ENCODE measurements around the gene CTNND2. TPM values are rescaled to one million over a fixed set of nuclear protein-coding genes. Genes with fewer than 3 reads are reported as not detected.

CTNND2 gene
- total RNA-seq (2014; rRNA removed; shearing (Covaris generic)) = 1.0 and 2.9 TPM in 2 replicates

- Histone ChIP-seq H3K4me3 (ENCODE audit: insufficient read depth, low read depth, low read length) (peak within 1 kb of the TSS; percentile 67), H3K36me3 (replicated peaks; ENCODE audit: control insufficient read depth, insufficient read depth, low read length) (no peaks in the 10 kb centered on the region), H3K27me3 (ENCODE audit: control insufficient read depth, insufficient read depth, low read length) (peaks cover 41% of the 10 kb centered on the region)
- DNase-seq = peak; percentile 88
Observed at GRCh38 chr5:11904265-11904906, at the start of gene CTNND2. Gene CTNND2 (minus strand): TSS chr5:11904446. CDS start chr5:11903853, 593 bp downstream.

DNA sequence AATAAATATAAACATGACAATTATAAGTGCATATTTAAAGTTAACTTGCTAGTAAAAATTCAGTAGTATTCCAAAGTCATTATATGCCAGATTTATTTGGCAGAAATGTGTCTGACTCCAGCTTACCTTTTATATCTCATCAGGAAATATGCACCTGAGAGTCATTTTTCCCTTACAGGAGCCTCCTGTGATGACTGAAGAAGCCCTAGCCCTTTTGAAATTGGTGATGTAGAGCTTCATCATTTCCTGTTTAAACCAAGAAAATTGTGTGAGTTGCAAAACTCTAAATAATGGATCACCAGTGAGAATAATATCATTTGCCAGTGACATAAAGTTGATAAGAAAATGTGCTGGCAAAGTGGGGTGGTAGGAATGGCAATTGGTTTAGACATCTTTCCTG is 42.1 kb upstream of the CTNND2 start:
- no peak overlapping the region for H3K4me3 ChIP-seq (ENCODE audit: insufficient read depth, low read depth, low read length)
- H3K27me3 ChIP-seq (ENCODE audit: control insufficient read depth, insufficient read depth, low read length) = no peaks in the 10 kb centered on the region
- DNase-seq = no peak
- H3K36me3 ChIP-seq (replicated peaks; ENCODE audit: control insufficient read depth, insufficient read depth, low read length) = no peaks in the 10 kb centered on the region

GRCh38 chr5:11941566-11941965 is 37.3 kb upstream of the CTNND2 start:
- H3K36me3 ChIP-seq (replicated peaks; ENCODE audit: control insufficient read depth, insufficient read depth, low read length) = no peaks in the 10 kb centered on the region
- H3K4me3 ChIP-seq (ENCODE audit: insufficient read depth, low read depth, low read length) = no peak overlapping the region
- H3K27me3 ChIP-seq (ENCODE audit: control insufficient read depth, insufficient read depth, low read length) = no peaks in the 10 kb centered on the region
- no peak for DNase-seq

GRCh38 chr5:11931638-11932037 is 27.4 kb upstream of the CTNND2 start:
- Histone ChIP-seq H3K36me3 (replicated peaks; ENCODE audit: control insufficient read depth, insufficient read depth, low read length) (no peaks in the 10 kb centered on the region), H3K4me3 (ENCODE audit: insufficient read depth, low read depth, low read length) (no peak overlapping the region), H3K27me3 (ENCODE audit: control insufficient read depth, insufficient read depth, low read length) (no peaks in the 10 kb centered on the region)
- DNase-seq = no peak

DNA sequence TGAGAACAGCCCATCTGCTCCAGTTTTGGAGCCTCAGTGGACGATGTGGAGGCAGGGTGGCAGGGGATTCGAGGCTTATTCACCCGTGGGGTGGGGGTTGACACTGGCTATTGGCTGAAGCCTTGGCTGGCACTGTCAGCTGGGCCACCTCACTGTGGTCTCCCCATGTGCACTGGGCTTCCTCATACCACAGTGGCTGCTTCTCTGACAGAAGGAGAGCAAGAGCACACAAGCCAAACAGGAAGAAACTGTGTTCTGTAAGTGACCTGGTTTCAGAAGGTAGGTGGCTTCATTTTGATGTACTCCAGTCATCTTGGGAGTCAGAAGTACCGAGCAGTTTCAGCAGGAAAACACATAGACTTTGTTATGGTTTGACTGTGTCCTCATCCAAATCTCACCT is 24.7 kb upstream of the CTNND2 start:
- no peak overlapping the region for H3K4me3 ChIP-seq (ENCODE audit: insufficient read depth, low read depth, low read length)
- no peak for DNase-seq
- no peaks in the 10 kb centered on the region for H3K27me3 ChIP-seq (ENCODE audit: control insufficient read depth, insufficient read depth, low read length)
- no peaks in the 10 kb centered on the region for H3K36me3 ChIP-seq (replicated peaks; ENCODE audit: control insufficient read depth, insufficient read depth, low read length)

- no peak for DNase-seq
Observed at GRCh38 chr5:11925701-11926100, 21.5 kb upstream of the CTNND2 start.

DNA sequence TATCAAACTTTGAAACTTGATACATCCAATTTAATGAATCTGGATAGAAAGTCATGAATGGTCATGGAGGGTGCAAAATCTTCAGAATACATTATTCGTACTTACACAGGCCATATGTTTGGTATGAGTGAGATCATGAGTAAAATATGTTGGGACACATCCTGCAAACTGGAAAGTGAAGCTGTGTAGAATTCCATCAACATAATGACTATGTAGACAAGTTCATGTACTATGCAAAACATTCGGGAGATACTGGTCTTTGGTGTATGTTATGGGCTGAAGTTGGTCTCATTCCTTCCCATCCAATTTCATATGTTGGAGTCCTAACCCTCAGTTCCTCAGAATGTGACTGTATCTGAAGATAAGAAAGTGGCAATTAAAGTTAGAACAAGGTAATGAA is 18.1 kb upstream of the CTNND2 start:
- no peaks in the 10 kb centered on the region for H3K27me3 ChIP-seq (ENCODE audit: control insufficient read depth, insufficient read depth, low read length)
- no peak overlapping the region for H3K4me3 ChIP-seq (ENCODE audit: insufficient read depth, low read depth, low read length)
- DNase-seq = no peak
- no peaks in the 10 kb centered on the region for H3K36me3 ChIP-seq (replicated peaks; ENCODE audit: control insufficient read depth, insufficient read depth, low read length)

More at GRCh38 chr5:11925701-11926100, 21.5 kb upstream of the CTNND2 start:
- Histone ChIP-seq H3K36me3 (replicated peaks; ENCODE audit: control insufficient read depth, insufficient read depth, low read length) (no peaks in the 10 kb centered on the region), H3K4me3 (ENCODE audit: insufficient read depth, low read depth, low read length) (no peak overlapping the region), H3K27me3 (ENCODE audit: control insufficient read depth, insufficient read depth, low read length) (no peaks in the 10 kb centered on the region)

GRCh38 chr5:11918463-11919045 is 14.3 kb upstream of the CTNND2 start:
- Histone ChIP-seq H3K36me3 (replicated peaks; ENCODE audit: control insufficient read depth, insufficient read depth, low read length) (no peaks in the 10 kb centered on the region), H3K27me3 (ENCODE audit: control insufficient read depth, insufficient read depth, low read length) (no peaks in the 10 kb centered on the region), H3K4me3 (ENCODE audit: insufficient read depth, low read depth, low read length) (no peak overlapping the region)
- DNase-seq = no peak

GRCh38 chr5:11909471-11909870 is 5.2 kb upstream of the CTNND2 start:
- no peak overlapping the region for H3K4me3 ChIP-seq (ENCODE audit: insufficient read depth, low read depth, low read length)
- no peaks in the 10 kb centered on the region for H3K36me3 ChIP-seq (replicated peaks; ENCODE audit: control insufficient read depth, insufficient read depth, low read length)
- no peak for DNase-seq
- peaks cover 17% of the 10 kb centered on the region for H3K27me3 ChIP-seq (ENCODE audit: control insufficient read depth, insufficient read depth, low read length)

DNA sequence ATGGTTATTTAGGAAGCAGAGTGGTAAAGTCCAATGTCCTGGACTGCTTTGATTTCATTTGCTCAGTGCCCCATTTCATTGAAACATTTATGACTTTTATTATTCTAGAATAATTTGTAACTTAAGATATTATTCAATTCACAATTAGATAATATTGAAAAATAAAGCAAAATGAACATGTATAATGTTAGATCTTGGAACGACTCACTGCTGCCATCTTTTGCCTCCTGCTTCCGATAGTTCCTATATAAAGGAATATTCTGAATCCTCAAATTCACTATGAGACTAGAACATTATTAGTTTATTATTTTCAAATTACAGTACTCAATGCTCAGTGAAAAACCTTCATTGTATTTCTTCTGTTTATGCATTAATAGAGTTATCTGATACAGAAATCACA is 2.3 kb upstream of the CTNND2 start:
- Histone ChIP-seq H3K27me3 (ENCODE audit: control insufficient read depth, insufficient read depth, low read length) (peaks cover 41% of the 10 kb centered on the region), H3K36me3 (replicated peaks; ENCODE audit: control insufficient read depth, insufficient read depth, low read length) (no peaks in the 10 kb centered on the region), H3K4me3 (ENCODE audit: insufficient read depth, low read depth, low read length) (no peak overlapping the region)
- DNase-seq = no peak

GRCh38 chr5:11905206-11905605 is 960 bp upstream of the CTNND2 start:
- H3K4me3 ChIP-seq (ENCODE audit: insufficient read depth, low read depth, low read length) = no peak overlapping the region
- peaks cover 41% of the 10 kb centered on the region for H3K27me3 ChIP-seq (ENCODE audit: control insufficient read depth, insufficient read depth, low read length)

DNA sequence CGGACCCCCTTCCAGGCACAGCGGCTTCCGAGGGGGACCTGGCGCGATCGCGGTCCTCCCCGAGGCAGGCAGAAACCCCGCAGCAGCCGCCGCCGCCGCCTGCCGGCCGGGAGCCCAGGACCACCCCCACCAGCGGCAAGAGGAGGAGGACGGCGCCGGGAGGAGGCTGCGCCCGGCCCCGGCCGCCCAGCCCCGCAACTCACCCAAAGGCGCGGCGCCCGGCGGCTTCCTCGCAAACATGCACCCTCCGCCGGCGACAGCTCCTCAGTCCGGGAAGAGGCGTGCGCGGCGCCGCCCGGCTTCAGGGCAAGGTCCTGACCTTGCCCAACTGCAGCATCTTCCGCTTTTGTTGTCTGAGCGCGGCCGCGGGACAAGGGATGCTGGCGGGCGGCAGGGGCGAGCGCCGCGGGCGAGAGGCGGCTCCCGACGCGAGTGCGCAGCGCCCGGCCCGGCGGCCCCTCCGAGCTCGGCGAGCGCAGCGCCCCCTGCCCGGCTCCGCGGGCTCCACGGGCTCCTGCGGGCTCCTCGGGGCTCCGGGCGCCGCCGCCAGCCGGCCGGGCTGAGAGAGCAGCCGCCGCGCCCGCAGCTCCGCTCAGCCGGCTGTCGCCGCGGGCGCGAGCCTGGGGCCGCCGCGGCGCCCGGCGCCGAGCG is 507 bp downstream of the CTNND2 start:
- peaks cover 41% of the 10 kb centered on the region for H3K27me3 ChIP-seq (ENCODE audit: control insufficient read depth, insufficient read depth, low read length)
- DNase-seq = peak; percentile 81
- H3K36me3 ChIP-seq (replicated peaks; ENCODE audit: control insufficient read depth, insufficient read depth, low read length) = no peaks in the 10 kb centered on the region
- H3K4me3 ChIP-seq (ENCODE audit: insufficient read depth, low read depth, low read length) = peak overlapping the region; percentile 67

More at GRCh38 chr5:11905206-11905605, 960 bp upstream of the CTNND2 start:
- DNase-seq = peak; percentile 8
- H3K36me3 ChIP-seq (replicated peaks; ENCODE audit: control insufficient read depth, insufficient read depth, low read length) = no peaks in the 10 kb centered on the region

DNA sequence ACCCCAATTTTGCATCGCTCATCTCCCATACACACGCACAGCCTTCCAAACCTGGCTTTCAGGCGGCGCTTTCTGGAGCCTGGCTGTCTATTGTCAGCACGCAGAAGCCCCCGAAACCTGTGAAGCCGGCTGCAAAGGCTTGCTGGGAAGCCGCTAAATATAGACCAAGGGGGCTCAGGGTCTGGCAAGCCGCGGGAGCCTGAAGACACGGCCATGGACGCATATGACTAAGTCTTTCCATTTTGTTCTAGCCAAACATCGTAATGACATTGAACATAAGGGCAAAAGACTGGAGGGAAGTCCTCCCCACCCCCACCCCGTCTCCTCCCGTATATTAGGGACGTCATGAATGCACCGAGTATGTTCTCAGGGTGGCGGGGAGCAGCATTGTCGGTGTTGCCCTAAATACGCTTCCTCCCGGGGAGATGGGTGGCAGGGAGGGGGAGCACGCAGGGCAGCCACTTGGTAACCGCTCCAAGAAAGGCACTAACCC is 1.1 kb downstream of the CTNND2 start:
- peak overlapping the region; percentile 67 for H3K4me3 ChIP-seq (ENCODE audit: insufficient read depth, low read depth, low read length)
- DNase-seq = no peak
- H3K27me3 ChIP-seq (ENCODE audit: control insufficient read depth, insufficient read depth, low read length) = peaks cover 41% of the 10 kb centered on the region
- H3K36me3 ChIP-seq (replicated peaks; ENCODE audit: control insufficient read depth, insufficient read depth, low read length) = no peaks in the 10 kb centered on the region

DNA sequence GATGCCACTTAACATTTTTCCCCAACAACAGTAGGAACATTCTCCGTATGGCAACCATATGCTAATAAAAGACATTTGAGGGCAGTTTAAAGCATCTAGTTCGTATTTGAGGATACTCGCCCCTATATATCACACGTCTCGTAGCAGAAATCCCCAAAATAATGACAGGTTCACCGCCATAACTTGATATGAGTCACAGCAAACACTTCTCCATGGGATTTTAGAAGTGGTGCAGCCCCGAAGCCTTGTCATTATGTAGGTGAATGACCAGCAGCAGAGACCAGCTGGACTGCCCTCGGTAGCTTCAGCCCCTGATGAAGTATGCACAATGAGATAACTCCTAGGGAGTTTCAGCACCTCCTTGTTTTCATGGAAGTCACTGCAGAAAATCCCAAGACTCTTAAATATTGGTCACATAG is 2.0 kb downstream of the CTNND2 start:
- H3K4me3 ChIP-seq (ENCODE audit: insufficient read depth, low read depth, low read length) = no peak overlapping the region
- no peaks in the 10 kb centered on the region for H3K36me3 ChIP-seq (replicated peaks; ENCODE audit: control insufficient read depth, insufficient read depth, low read length)
- no peak for DNase-seq
- peaks cover 41% of the 10 kb centered on the region for H3K27me3 ChIP-seq (ENCODE audit: control insufficient read depth, insufficient read depth, low read length)

GRCh38 chr5:11898787-11899186 is 5.5 kb downstream of the CTNND2 start:
- H3K4me3 ChIP-seq (ENCODE audit: insufficient read depth, low read depth, low read length) = no peak overlapping the region
- no peaks in the 10 kb centered on the region for H3K36me3 ChIP-seq (replicated peaks; ENCODE audit: control insufficient read depth, insufficient read depth, low read length)
- no peak for DNase-seq
- peaks cover 22% of the 10 kb centered on the region for H3K27me3 ChIP-seq (ENCODE audit: control insufficient read depth, insufficient read depth, low read length)
